GM20431 (cell line): Measurements from ENCODE around the gene RTP5.
"Not testable (repeated sequence)": the region's sequence is repeated elsewhere in the genome, so short reads cannot be mapped to it uniquely, and the experiment has no call there.

Source experiments
- in situ Hi-C: fragments of 300-500 bp; cut with MseI, MboI; formaldehyde crosslinking; loops from one replicate; pipeline ENCODE4 v1.15.0; 2020; ENCODE audit warnings: low sequenced_read_pairs; ENCODE audit not compliant: unreplicated experiment

The RTP5 gene

DNA sequence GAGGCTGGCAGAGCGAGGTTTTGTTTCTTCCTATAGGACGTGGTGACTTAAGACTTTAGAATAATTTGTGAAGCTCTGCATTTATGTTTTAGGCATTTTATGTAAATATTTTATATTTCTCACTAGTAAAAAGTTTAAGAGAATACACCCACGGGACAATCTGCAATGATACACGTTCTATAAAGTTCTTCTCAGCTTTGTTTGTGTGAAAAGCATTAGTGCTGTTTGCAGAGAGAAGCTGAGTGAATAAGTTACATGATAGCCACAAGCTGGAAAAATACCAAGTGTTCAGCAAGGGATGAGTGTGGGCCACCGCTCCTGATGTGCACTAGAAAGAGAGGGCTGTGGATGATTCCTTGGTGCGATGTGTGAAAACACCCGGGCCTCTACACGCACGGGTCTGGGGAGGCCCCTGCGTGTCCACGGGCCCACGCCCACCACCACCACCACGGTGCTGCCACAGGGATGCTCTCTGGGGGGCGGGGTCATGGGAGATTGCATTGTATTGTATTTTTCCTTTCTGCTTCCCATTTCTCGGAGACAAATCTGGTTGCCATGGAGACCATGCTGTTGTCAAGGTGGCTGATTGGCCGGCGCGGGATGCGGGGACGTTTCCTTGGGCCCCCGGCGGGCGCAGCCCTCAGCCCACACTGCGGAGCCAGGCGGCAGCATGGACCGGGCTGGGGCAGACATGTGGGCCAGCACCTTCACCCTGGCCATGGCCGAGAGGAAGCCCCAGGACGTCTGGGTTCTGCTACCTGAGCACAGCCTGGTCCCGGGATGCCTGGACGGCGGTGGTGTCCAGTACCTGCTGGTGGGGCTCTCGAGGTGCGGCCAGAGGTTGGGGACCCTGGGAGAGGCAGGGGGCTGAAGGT lies at the start of gene RTP5:
Gene RTP5 (plus strand): TSS at position 643 of the 875 bp plus-strand sequence. CDS start 28 bp downstream, at position 671.
- in situ Hi-C loops: no loop called here

DNA sequence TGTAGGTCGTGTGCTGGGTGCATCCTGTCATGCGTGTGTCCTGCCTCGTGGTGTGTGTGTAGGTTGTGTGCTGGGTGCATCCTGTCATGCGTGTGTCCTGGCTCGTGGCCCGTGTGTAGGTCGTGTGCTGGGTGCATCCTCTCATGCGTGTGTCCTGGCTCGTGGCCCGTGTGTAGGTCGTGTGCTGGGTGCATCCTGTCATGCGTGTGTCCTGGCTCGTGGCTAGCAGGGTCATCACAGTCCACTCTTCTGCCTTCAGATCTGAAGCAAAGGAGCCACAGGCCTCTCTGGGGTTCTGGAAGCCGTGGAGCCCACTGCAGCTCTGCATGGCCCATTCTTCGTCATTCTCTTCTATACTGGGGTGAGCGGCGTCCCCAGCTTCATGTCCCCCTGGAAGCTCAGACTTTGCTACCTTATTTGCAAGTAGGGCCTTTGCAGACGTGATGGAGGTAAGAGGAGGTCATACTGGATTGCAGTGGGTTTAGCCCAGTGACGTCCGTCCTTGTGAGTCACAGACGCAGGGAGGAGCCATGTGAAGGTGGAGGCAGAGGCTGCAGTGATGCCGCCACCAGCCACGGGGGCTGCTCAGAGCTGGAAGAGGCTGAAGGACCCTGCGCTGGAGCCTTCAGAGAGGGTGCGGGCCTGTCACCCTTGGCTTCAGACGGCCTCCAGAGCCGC lies 49.4 kb upstream of the RTP5 start:
- in situ Hi-C loops: not testable (repeated sequence)

GRCh38 chr2:241820625-241821384 lies 48.7 kb upstream of the RTP5 start:
- in situ Hi-C loops: no loop called here

DNA sequence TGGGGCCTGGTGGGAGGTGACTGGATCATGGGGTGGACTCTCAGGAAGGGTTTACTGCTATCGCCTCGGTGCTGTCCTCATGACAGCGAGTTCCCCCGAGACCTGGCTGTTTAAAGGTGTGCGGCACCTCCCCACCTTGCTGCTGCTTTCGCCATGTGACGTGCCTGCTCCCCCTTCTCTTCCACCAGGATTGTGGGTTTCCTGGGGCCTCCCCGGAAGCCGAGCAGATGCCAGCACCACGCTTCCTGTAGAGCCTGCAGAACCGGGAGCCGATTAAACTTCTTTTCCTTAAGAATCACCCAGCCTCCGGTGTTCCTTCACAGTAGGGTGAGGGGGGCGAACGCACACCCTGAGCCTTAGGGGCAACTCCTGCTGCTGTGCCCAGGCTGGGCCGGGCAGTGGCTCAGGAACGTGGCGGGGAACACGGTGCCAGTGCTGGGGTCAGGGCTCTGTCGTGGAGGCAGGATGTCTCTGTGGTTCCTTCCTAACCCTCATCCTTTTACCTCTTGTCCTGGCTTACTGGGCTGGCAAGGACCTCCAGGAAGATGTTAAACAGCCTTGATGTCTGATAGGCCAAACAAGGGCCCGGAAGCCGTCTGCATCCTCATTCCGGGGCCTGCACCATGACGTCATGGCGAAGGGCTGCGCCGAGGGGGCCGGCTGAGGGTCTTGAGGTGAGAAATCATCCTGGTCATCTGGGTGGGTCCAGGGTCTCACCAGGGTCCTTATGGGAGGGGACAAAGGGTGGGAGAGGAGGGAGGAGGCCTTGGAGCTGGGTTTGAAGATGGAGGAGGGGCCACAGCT lies 47.9 kb upstream of the RTP5 start:
- in situ Hi-C loops: no loop called here

DNA sequence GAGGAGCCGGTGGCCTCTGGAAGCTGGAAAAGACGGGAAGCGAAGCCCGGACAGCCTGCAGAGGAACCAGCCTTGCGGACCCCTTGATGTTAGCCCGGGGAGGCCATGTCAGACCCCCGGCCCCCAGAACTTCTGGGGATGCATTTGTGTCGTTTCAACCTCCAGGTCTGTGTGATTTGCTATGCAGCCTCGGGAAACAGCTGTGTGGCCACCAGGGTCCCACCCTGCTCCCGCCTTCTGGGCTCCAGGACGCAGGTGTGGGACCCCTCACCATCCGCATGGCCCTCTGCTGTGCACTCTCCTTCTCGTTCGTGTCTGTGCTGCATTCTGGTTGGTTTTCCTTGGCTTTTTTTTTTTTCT lies 47.3 kb upstream of the RTP5 start:
- in situ Hi-C loops: no loop called here

- in situ Hi-C loops: not testable (repeated sequence)
Observed at GRCh38 chr2:241823531-241824437, 45.7 kb upstream of the RTP5 start.

DNA sequence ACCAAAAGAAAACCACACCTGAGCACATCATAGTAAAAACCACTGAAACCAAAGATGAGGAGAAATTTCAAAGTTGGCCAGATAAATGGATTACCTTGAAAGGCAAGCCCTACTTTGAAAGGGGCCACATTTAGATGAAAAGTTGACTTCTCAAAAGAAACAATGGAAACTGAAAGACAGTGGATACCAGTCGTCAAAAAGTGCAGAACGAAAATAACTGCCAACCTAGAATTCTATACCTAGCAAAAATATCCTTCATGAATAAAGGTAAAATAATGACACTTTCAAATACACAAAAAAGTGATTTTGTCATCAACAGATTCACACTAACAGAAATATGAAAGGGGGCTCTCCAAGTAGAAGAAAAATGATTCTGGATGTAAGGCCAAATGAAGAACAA lies 42.1 kb upstream of the RTP5 start:
- in situ Hi-C loops: no loop called here

GRCh38 chr2:241833101-241833663 lies 36.3 kb upstream of the RTP5 start:
- in situ Hi-C loops: no loop called here

- in situ Hi-C loops: not testable (repeated sequence)
Observed at GRCh38 chr2:241833756-241834526, 35.6 kb upstream of the RTP5 start.

- in situ Hi-C loops: no loop called here
Observed at GRCh38 chr2:241834527-241835210, 34.9 kb upstream of the RTP5 start.

DNA sequence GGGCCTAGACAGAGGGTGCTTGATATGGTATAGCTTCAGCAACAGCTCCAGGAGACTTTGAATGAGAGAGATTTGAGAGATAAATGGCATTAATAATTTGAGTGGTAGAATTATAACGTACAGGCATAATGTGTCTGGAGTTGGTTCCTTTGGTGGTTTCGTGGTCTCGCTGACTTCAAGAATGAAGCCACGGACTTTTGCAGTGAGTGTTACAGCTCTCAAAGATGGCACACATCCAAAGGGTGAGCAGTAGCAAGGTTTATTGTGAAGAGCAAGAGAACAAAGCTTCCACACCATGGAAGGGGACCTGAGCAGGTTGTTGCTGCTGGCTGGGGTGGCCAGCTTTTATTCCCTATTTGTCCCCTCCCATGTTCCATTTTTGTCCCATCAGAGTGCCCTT lies 33.9 kb upstream of the RTP5 start:
- in situ Hi-C loops: no loop called here

DNA sequence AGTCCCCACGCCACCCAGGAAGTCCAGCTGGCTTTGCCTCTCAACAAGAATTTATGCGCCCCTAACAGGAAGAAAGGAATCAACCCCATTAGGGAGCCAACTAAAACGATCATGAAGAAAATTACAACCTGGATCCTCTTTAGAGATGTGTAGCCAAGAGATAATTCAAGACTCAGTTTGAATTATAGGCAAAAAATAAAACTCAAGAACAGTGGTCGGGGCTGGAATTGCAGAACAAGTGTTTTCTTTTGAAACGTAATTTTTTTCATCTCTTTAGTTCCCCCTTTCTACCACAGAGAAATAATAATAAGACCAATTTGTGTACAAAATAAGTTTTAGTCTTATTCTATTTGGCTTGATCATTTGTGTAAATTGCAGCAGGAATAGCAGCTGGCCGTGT lies 33.2 kb upstream of the RTP5 start:
- in situ Hi-C loops: no loop called here

DNA sequence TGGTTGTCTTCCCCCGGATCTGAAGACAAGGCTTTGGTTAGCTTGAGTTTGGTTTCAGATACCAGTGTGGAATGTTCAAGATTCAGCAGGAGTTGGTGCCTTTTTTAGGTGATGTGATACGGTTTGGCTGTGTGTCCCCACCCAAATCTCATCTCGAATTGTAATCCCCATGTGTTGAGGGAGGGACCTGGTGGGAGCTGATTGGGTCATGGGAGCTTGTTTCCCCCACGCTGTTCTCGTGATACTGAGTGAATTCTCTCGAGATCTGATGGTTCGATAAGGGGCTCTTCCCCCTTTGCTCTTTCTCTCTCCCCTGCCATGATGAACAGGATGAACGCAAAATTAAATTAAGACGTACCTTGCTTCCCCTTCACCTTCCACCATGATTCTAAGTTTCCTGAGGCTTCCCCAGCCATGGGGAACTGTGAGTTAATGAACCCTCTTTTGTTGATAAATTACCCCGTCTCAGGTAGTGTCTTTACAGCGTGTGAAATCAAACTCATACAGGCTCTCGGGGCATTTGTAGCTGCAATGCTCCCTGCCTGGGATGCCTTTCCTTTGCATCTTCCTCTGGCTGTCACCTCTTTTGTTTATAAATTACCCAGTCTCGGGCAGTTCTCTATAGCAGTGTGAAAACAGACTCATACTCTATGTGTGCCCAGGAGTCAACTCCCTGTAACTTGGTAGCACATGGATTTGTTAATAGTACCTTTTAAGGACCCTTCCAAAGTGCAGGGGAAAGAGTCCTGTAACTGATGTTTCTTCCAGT lies 32.1 kb upstream of the RTP5 start:
- in situ Hi-C loops: no loop called here

DNA sequence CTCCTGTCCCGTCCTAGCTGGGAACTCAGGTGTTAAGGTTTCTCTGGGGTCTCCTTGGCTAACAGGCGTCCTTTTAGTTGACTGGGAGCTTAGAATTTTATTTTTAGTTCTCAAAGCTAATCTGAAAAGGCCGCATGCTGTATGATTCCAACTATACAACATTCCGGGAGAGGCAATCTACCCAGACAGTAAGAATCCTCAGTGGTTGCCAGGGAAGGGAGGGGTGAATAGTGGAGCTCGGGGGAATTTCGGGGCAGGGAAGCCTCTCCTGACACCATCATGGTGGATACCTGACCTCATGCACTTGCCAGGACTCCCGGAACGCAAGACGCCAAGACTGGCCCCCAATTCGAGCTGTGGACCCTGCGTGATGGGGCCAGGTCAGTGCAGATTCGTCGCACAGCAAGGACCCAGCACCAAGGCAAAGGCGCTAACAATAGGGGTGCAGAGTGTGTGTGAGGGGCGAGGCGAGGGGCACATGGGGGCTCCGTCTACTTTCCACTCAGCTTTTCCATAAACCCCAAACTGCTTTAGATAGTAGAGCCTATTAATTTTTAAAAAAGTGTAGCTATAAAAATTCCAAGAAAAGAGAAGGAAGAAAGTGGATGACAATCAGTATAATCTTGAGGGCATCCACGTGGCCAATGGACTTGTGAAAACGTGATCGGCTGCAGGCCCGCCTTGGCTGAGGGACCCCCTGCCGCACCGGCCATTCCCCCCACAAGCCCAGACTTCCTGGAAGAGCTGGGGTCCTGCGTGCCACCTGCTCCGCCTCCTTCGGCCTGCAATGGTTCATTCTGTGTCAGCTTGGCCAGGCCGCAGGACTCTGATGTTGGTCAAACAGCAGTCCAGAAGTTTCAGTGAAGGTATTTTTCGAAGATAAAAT lies 28.1 kb upstream of the RTP5 start:
- in situ Hi-C loops: no loop called here

- in situ Hi-C loops: no loop called here
Observed at GRCh38 chr2:241842067-241842415, 27.5 kb upstream of the RTP5 start.
